ENCODE data around the gene RBMS1. TPM values are rescaled to one million over a fixed set of nuclear protein-coding genes. Genes with fewer than 3 reads are reported as not detected.

The RBMS1 gene
- total RNA-seq, 1 donor from 2014 or later: 93.3 TPM

DNA sequence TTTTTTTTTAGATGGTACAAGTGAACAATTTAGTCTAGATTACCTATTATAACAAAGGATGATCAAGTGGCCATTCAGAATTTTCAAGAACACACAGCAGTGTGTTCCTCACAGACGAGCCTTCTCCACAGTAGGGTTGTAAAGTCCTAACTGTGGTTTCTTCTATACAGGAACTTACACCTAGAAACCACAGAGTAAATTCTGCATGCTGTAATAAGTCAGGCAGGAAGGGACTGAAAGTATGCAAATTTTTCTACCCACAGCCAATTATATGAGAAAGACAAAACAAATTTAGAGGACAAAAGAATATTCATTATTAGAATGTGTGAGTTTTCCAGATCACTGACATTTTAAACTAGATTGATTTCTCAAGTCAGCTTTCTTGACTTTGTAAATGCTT is 99.5 kb downstream of the RBMS1 start:
- intact Hi-C loops (cut with DNase I): no loop called here
- Histone ChIP-seq H3K9me3 (no peaks in the 10 kb centered on the region), H3K36me3 (no peaks in the 10 kb centered on the region), H3K27me3 (no peaks in the 10 kb centered on the region), H3K27ac (no peak overlapping the region), H3K4me3 (no peak overlapping the region), H3K4me1 (peaks cover 98% of the 10 kb centered on the region)
- TF ChIP-seq, protein P1, sequence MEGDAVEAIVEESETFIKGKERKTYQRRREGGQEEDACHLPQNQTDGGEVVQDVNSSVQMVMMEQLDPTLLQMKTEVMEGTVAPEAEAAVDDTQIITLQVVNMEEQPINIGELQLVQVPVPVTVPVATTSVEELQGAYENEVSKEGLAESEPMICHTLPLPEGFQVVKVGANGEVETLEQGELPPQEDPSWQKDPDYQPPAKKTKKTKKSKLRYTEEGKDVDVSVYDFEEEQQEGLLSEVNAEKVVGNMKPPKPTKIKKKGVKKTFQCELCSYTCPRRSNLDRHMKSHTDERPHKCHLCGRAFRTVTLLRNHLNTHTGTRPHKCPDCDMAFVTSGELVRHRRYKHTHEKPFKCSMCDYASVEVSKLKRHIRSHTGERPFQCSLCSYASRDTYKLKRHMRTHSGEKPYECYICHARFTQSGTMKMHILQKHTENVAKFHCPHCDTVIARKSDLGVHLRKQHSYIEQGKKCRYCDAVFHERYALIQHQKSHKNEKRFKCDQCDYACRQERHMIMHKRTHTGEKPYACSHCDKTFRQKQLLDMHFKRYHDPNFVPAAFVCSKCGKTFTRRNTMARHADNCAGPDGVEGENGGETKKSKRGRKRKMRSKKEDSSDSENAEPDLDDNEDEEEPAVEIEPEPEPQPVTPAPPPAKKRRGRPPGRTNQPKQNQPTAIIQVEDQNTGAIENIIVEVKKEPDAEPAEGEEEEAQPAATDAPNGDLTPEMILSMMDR (IDR thresholded peaks at IDR 0.05): no peak
- TF ChIP-seq POLR2AphosphoS5 (IDR thresholded peaks at IDR 0.05; ENCODE audit: insufficient read depth in 1 of 2, low read depth in 1 of 2): no peak
- TF ChIP-seq POLR2A (IDR thresholded peaks at IDR 0.05): no peak
- DNase-seq (ENCODE audit: extremely low spot score in 2 of 2): no peak

DNA sequence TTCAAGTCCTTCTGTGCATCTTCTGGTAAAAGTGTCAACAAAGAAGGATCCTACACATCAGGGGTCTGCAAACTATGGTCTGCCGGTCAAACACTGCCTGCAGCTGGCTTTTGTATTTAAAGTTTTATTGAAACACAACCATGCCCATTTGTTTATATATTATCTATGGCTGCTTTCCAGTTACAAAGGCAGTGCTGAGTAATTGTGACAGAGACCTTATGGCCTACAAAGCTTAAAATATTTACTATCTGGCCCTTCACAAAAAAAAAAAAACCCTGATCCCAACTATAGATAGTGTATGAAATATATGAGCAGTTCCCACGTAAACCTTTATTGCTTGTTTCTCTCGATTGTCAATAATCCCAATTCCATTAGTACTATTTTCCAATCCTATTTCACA is 101.4 kb downstream of the RBMS1 start:
- no peaks in the 10 kb centered on the region for H3K27me3 ChIP-seq
- no peaks in the 10 kb centered on the region for H3K9me3 ChIP-seq
- no peak for DNase-seq (ENCODE audit: extremely low spot score in 2 of 2)
- intact Hi-C loops (cut with DNase I): no loop called here
- H3K36me3 ChIP-seq: no peaks in the 10 kb centered on the region
- peaks cover 98% of the 10 kb centered on the region for H3K4me1 ChIP-seq
- no peak overlapping the region for H3K27ac ChIP-seq
- no peak overlapping the region for H3K4me3 ChIP-seq
- TF ChIP-seq POLR2A (IDR thresholded peaks at IDR 0.05) (no peak), POLR2AphosphoS5 (IDR thresholded peaks at IDR 0.05; ENCODE audit: insufficient read depth in 1 of 2, low read depth in 1 of 2) (no peak)
- TF ChIP-seq, protein P1 (IDR thresholded peaks at IDR 0.05): no peak

DNA sequence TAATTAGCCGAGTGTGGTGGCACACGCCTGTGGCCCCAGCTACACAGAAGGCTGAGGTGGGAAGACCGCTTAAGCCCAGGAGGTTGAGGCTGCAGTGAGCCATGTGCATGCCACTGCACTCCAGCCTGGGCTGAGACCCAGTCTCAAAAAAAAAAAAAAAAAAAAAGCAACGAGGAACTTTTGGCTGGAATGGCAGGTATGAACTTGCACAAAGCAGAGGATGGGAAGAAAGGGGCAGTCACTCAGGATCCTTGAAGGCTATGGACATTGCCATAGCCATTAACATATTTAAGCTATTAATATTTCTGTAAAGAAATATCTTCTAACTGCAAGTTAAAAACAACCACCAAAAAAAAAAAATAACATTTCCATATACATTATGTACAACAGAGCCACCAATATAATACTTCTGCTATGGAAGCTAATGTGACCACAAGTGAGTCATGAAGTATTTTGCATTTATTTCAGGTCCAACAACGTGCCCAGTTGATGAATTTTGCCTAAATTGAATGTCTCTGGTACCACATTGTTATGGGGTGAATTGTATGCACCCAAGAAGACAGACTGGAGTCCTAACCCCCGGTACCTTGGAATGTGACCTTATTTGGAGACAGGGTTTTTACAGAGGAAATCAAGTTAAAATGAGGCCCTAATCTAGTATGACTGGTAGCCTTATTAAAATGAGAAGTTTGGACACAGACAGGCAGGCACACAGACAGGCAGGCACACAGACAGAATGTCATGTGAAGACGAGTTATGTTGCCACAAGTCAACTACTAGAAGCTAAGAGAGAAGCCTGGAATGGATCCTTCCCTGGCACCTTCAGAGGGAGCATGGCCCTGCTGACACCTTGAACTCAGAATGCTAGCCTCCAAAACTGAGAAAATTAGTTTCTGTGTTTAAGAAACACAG is 102.8 kb downstream of the RBMS1 start:
- TF ChIP-seq, protein P1 (IDR thresholded peaks at IDR 0.05): no peak
- TF ChIP-seq POLR2A (IDR thresholded peaks at IDR 0.05): no peak
- TF ChIP-seq POLR2AphosphoS5 (IDR thresholded peaks at IDR 0.05; ENCODE audit: insufficient read depth in 1 of 2, low read depth in 1 of 2): no peak
- Histone ChIP-seq H3K36me3 (no peaks in the 10 kb centered on the region), H3K9me3 (no peaks in the 10 kb centered on the region), H3K4me1 (peaks cover 97% of the 10 kb centered on the region), H3K4me3 (no peak overlapping the region), H3K27me3 (no peaks in the 10 kb centered on the region), H3K27ac (no peak overlapping the region)
- DNase-seq (ENCODE audit: extremely low spot score in 2 of 2): no peak
- intact Hi-C loops (cut with DNase I): no loop called here

DNA sequence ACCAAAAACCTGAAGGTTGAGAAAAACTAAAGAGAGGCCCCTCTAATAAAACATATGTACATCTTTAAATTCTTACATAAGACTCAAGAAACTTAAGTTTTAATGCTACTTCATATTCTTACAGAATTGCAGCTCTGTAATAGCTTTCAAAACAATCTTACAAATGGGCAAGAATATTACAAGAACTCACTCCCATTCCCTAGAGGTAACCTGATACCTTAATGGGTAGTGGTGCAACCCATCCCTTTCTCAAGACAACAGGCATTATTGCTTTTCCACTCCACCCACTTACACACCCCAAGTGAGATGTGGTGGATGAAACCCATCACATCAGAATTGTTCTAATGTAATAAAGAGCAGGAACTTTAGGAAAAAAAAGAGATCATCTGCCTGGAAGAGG is 103.7 kb downstream of the RBMS1 start:
- DNase-seq (ENCODE audit: extremely low spot score in 2 of 2): no peak
- TF ChIP-seq POLR2A (IDR thresholded peaks at IDR 0.05) (no peak), POLR2AphosphoS5 (IDR thresholded peaks at IDR 0.05; ENCODE audit: insufficient read depth in 1 of 2, low read depth in 1 of 2) (no peak)
- TF ChIP-seq, protein P1 (IDR thresholded peaks at IDR 0.05): no peak
- intact Hi-C loops (cut with DNase I): no loop called here
- Histone ChIP-seq H3K9me3 (no peaks in the 10 kb centered on the region), H3K4me1 (peaks cover 97% of the 10 kb centered on the region), H3K27me3 (no peaks in the 10 kb centered on the region), H3K27ac (no peak overlapping the region), H3K4me3 (no peak overlapping the region), H3K36me3 (no peaks in the 10 kb centered on the region)

All from vagina (tissue), 2 donors.